Measurements from ENCODE around the gene DNAJC3. TPM values are rescaled to one million over a fixed set of nuclear protein-coding genes. Genes with fewer than 3 reads are reported as not detected.
"Not testable (repeated sequence)": the region's sequence is repeated elsewhere in the genome, so short reads cannot be mapped to it uniquely, and the experiment has no call there.

Gene DNAJC3
- total RNA-seq, 1 donor from 2014 or later = 9.5 TPM

DNA sequence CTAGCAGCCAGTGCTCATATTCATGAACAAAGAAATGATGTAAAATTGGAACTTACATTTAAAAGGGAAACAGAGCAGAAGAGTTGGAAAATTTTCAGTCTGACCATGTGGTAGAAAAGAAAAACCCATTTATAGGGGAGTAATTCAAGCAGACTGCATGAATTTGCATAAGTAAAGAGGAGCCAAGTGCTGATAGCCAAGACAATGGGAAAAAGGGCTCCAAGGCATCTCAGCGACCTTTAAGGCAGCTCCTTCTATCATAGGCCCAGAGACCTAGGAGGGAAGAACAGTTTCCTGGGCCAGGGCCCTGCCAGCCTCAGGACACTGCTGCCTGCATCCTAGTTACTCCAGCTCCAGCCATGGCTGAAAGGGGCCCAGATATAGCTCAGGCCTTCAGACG, 7.5 kb downstream of the DNAJC3 start:
- Mint-ChIP-seq H3K27me3 (ENCODE audit: unreplicated experiment) (peaks cover 2% of the 10 kb centered on the region), H3K9me3 (ENCODE audit: unreplicated experiment) (peaks cover 10% of the 10 kb centered on the region), H3K36me3 (ENCODE audit: unreplicated experiment) (peaks cover 26% of the 10 kb centered on the region), H3K4me3 (ENCODE audit: unreplicated experiment) (peak overlapping the region; percentile 12), H3K4me1 (ENCODE audit: low read depth, unreplicated experiment) (no peaks in the 10 kb centered on the region), H3K27ac (ENCODE audit: unreplicated experiment) (no peak overlapping the region)
- DNase-seq = no peak
- TF ChIP-seq, protein P1, sequence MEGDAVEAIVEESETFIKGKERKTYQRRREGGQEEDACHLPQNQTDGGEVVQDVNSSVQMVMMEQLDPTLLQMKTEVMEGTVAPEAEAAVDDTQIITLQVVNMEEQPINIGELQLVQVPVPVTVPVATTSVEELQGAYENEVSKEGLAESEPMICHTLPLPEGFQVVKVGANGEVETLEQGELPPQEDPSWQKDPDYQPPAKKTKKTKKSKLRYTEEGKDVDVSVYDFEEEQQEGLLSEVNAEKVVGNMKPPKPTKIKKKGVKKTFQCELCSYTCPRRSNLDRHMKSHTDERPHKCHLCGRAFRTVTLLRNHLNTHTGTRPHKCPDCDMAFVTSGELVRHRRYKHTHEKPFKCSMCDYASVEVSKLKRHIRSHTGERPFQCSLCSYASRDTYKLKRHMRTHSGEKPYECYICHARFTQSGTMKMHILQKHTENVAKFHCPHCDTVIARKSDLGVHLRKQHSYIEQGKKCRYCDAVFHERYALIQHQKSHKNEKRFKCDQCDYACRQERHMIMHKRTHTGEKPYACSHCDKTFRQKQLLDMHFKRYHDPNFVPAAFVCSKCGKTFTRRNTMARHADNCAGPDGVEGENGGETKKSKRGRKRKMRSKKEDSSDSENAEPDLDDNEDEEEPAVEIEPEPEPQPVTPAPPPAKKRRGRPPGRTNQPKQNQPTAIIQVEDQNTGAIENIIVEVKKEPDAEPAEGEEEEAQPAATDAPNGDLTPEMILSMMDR (IDR thresholded peaks at IDR 0.05; ENCODE audit: partially characterized antibody, unreplicated experiment) = no peak

DNA sequence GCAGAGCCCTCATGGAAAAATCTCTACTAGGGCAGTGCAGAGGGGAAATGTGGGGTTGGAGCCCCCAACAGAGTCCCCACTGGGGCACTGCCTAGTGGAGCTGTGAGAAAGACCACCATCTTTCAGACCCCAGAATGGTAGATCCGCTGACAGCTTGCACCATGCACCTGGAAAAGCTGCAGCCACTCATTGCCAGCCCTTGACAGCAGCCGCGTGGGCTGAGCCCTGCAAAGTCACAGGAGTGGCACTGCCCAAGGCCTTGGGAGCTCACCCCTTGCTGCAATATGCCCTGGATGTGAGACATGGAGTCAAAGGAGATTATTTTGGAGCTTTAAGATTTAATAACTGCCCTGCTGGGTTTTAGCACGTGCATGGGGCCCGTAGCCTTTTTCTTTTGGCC, 8.0 kb downstream of the DNAJC3 start:
- DNase-seq; H3K4me1 Mint-ChIP-seq (ENCODE audit: low read depth, unreplicated experiment); H3K4me3 Mint-ChIP-seq (ENCODE audit: unreplicated experiment); H3K27me3 Mint-ChIP-seq (ENCODE audit: unreplicated experiment); H3K27ac Mint-ChIP-seq (ENCODE audit: unreplicated experiment): not testable (repeated sequence)
- Mint-ChIP-seq H3K36me3 (ENCODE audit: unreplicated experiment) (peaks cover 30% of the 10 kb centered on the region), H3K9me3 (ENCODE audit: unreplicated experiment) (peaks cover 13% of the 10 kb centered on the region)

DNA sequence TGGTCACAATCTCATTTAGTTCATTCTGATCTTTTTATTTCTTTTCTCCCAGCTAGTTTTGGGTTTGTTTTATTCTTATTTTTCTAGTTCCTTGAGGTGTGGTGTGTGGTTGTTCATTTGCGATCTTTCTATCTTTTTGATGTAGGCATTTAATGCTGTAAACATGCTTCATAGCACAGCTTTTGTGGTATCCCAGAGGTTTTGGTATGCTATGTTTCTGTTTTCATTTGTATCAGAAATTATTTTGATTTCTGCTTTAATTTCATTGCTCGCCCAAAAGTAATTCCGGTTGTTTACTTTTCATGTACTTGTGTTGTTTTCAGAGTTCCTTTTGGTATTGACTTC, 12.6 kb downstream of the DNAJC3 start:
- Mint-ChIP-seq H3K27me3 (ENCODE audit: unreplicated experiment) (peaks cover 2% of the 10 kb centered on the region), H3K4me1 (ENCODE audit: low read depth, unreplicated experiment) (no peaks in the 10 kb centered on the region), H3K27ac (ENCODE audit: unreplicated experiment) (peak overlapping the region; percentile 62), H3K4me3 (ENCODE audit: unreplicated experiment) (no peak overlapping the region), H3K9me3 (ENCODE audit: unreplicated experiment) (peaks cover 13% of the 10 kb centered on the region), H3K36me3 (ENCODE audit: unreplicated experiment) (peaks cover 23% of the 10 kb centered on the region)
- no peak for DNase-seq
- TF ChIP-seq, protein P1 (IDR thresholded peaks at IDR 0.05; ENCODE audit: partially characterized antibody, unreplicated experiment) = no peak

DNA sequence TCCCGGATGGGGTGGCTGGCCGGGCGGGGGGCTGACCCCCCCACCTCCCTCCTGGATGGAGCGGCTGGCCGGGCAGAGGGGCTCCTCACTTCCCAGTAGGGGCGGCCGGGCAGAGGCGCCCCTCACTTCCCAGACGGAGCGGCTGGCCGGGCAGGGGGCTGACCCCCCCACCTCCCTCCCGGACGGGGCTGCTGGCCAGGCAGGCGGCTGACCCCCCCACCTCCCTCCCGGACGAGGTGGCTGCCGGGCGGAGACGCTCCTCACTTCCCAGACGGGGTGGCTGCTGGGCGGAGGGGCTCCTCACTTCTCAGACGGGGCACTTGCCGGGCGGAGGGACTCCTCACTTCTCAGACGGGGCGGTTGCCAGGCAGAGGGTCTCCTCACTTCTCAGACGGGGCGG, 14.0 kb downstream of the DNAJC3 start:
- not testable (repeated sequence) for H3K27ac Mint-ChIP-seq (ENCODE audit: unreplicated experiment); H3K9me3 Mint-ChIP-seq (ENCODE audit: unreplicated experiment); H3K4me3 Mint-ChIP-seq (ENCODE audit: unreplicated experiment); H3K27me3 Mint-ChIP-seq (ENCODE audit: unreplicated experiment); H3K4me1 Mint-ChIP-seq (ENCODE audit: low read depth, unreplicated experiment)
- peaks cover 23% of the 10 kb centered on the region for H3K36me3 Mint-ChIP-seq (ENCODE audit: unreplicated experiment)
- DNase-seq = peak; percentile 20

DNA sequence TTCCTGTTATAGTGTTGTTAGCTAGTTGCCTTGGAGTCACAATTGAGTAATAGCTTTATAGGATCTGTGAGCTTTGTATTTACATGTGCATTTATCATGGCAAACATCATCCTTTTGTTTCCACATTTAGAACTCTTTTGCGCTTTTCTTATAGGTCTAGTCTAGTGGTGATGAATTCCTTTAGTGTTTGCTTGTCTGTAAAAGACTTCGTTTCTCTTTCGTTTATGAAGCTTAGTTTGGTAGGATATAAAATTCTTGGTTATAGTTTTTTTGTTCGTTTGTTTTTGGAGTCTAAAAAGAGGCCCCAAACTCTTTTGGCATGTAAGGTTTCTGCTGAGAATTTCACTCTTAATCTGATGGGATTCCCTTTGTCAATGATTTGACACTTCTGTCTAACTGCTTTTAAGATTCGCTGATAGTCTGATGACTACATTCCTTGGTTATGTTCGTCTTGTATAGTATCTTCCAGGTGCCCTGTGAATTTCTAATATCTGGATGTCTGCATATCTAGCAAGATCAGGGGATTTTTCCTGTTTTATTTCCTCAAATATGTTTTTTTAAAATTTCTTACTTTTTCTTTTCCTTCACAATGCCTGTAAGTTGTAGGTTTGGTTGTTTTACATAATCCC, 20.2 kb downstream of the DNAJC3 start:
- TF ChIP-seq, protein P1 (IDR thresholded peaks at IDR 0.05; ENCODE audit: partially characterized antibody, unreplicated experiment) = no peak
- no peaks in the 10 kb centered on the region for H3K27me3 Mint-ChIP-seq (ENCODE audit: unreplicated experiment)
- H3K4me3 Mint-ChIP-seq (ENCODE audit: unreplicated experiment) = no peak overlapping the region
- no peaks in the 10 kb centered on the region for H3K9me3 Mint-ChIP-seq (ENCODE audit: unreplicated experiment)
- H3K36me3 Mint-ChIP-seq (ENCODE audit: unreplicated experiment) = no peaks in the 10 kb centered on the region
- DNase-seq = no peak
- no peak overlapping the region for H3K27ac Mint-ChIP-seq (ENCODE audit: unreplicated experiment)
- H3K4me1 Mint-ChIP-seq (ENCODE audit: low read depth, unreplicated experiment) = peaks cover 7% of the 10 kb centered on the region

DNA sequence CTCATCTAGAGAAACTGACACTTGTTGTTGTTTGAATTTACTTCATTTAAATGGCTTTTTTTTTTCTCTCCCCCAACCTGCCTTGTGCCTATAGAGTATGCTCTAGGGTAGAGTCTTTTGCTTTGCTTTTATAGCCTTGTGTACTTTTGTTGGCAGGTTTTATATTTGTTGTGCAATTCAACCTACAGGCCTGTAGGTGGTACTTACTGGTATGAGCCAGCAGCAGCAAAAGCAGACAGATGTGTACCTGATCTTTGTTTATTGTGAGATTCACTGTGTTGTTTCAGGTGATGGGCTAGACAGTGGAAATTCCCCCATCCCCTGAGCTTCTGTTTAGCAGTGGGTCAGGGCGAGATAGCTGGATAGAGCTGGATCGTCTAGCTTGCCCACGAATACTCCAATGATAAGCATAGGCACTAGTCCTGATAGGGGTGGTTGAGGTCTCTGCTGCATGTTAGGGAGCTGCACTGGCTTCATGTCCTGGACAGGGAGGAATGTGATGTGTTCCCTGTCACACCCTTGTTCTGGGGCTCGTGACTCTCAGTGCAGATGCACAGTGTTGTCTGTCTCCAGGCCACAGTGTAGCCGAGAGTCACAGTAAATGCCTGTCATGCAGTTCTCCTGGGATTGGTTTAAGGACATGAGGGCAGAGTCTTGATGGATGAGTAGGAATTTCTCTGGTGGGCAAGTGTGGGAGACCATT, 21.3 kb downstream of the DNAJC3 start:
- no peak overlapping the region for H3K4me3 Mint-ChIP-seq (ENCODE audit: unreplicated experiment)
- H3K9me3 Mint-ChIP-seq (ENCODE audit: unreplicated experiment) = no peaks in the 10 kb centered on the region
- no peaks in the 10 kb centered on the region for H3K36me3 Mint-ChIP-seq (ENCODE audit: unreplicated experiment)
- peak overlapping the region; percentile 40 for H3K27ac Mint-ChIP-seq (ENCODE audit: unreplicated experiment)
- H3K4me1 Mint-ChIP-seq (ENCODE audit: low read depth, unreplicated experiment) = peaks cover 8% of the 10 kb centered on the region
- TF ChIP-seq, protein P1 (IDR thresholded peaks at IDR 0.05; ENCODE audit: partially characterized antibody, unreplicated experiment) = peak; percentile 68
- no peaks in the 10 kb centered on the region for H3K27me3 Mint-ChIP-seq (ENCODE audit: unreplicated experiment)
- DNase-seq = no peak
